Measurements from ENCODE around the gene KRT77.
"Not testable (repeated sequence)": the region's sequence is repeated elsewhere in the genome, so short reads cannot be mapped to it uniquely, and the experiment has no call there.

The KRT77 gene

DNA sequence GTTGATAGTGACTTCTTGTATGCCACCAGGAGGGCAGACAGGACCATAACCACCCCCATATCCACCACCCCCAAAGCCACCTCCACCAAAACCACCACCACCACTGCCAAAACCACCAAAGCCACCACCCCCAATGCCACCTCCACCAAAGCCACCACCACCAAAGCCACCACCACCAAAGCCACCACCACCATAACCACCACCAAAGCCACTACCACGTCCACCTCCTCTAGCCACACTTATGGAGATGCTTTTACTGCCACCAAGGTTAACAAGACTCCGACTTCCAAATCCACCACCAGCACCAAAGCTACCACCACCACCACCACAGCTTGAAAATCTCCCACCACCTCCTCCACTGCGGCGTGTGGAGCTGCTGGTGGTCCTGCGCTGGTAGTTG is 23.4 kb downstream of the KRT77 start:
- no peak for FAIRE-seq
- no peak for DNase-seq (ENCODE audit: insufficient read length, low spot score)

GRCh38 chr12:52677671-52678070 is 25.7 kb downstream of the KRT77 start:
- FAIRE-seq, result no peak

DNA sequence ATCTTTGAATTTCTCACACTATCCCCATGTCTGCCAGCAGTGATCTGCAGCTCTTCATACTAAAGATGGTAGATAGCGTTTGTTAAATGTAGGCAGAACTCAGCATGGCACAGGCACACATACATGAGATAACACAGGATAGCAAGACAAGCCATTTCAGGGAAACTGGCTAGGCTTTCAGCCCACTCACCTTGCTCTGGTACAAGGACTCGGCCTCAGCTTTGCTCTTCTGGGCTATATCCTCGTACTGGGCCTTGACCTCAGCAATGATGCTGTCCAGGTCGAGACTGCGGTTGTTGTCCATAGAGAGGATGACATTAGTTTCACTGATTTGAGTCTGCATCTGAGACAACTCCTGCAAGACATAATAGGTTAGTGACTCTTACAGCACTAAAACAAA is 26.2 kb downstream of the KRT77 start:
- no peak for FAIRE-seq
- no peak for DNase-seq (ENCODE audit: insufficient read length, low spot score)

More at GRCh38 chr12:52677671-52678070, 25.7 kb downstream of the KRT77 start:
- DNase-seq (ENCODE audit: insufficient read length, low spot score), result no peak

GRCh38 chr12:52676163-52676562 is 27.2 kb downstream of the KRT77 start:
- DNase-seq (ENCODE audit: insufficient read length, low spot score) (no peak), FAIRE-seq (no peak)

- DNase-seq (ENCODE audit: insufficient read length, low spot score) (no peak), FAIRE-seq (no peak)
Observed at GRCh38 chr12:52675301-52675701, 28.0 kb downstream of the KRT77 start.

- FAIRE-seq, result no peak
- no peak for DNase-seq (ENCODE audit: insufficient read length, low spot score)
Observed at GRCh38 chr12:52674433-52674775, 28.9 kb downstream of the KRT77 start.

DNA sequence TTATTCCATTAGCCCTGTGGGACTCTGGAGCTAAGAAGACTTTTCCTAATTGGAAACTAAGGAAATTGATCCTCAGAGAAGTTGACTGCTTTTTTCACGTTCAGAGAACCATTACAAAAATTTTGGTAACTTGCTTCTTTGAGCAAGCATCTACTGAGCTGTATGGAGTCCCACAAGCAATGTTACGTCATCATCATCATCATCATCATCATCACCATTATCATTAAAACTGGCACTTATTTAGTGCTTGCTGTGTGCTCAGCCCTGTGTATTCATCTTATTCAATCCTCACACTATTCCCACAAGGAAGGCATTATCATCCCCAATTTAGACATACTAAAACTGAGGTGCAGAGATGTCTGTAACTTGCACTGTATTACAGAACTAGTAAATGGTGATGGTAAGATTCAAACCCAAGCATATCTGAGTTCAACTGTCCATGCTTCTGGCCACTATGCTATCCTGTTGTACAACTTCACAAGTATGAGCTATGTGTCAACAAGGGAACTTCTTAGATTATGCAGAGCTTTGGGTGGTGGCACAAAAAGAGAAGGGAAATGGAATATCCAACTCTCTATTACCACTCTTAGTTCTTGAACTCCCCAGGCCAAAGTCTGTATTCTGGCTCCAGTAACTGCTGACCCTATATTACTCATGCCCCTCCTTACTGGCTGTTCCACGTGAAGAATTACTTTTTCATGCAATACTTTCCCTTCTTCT is 29.5 kb downstream of the KRT77 start:
- no peak for DNase-seq (ENCODE audit: insufficient read length, low spot score)
- no peak for FAIRE-seq

DNA sequence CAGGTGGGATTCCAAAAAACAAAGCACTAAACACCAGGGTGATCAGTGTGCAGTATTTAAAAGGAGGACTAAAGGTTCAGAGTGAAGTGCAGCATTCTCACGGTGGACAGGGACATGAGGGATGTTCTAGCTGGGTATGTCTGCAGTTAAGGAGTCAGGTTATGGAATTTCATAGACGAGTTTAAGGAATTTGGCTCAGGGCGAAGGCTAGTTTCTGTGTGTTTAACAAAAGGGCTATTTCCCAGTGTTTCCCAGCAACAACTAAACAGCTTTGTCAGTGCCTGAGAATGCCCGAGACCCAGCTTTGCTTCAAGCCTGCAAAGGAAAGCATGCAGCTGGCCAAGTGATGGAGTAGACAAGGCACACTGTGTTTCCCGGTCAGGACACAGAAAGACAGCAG is 30.1 kb downstream of the KRT77 start:
- FAIRE-seq, result no peak
- DNase-seq (ENCODE audit: insufficient read length, low spot score), result no peak

GRCh38 chr12:52672321-52672933 is 30.9 kb downstream of the KRT77 start:
- no peak for FAIRE-seq
- DNase-seq (ENCODE audit: insufficient read length, low spot score), result peak; percentile 14

GRCh38 chr12:52670961-52671360 is 32.4 kb downstream of the KRT77 start:
- FAIRE-seq (no peak), DNase-seq (ENCODE audit: insufficient read length, low spot score) (no peak)

GRCh38 chr12:52670506-52670905 is 32.8 kb downstream of the KRT77 start:
- DNase-seq (ENCODE audit: insufficient read length, low spot score) (no peak), FAIRE-seq (no peak)

GRCh38 chr12:52669941-52670340 is 33.4 kb downstream of the KRT77 start:
- not testable (repeated sequence) for FAIRE-seq; DNase-seq (ENCODE audit: insufficient read length, low spot score)

DNA sequence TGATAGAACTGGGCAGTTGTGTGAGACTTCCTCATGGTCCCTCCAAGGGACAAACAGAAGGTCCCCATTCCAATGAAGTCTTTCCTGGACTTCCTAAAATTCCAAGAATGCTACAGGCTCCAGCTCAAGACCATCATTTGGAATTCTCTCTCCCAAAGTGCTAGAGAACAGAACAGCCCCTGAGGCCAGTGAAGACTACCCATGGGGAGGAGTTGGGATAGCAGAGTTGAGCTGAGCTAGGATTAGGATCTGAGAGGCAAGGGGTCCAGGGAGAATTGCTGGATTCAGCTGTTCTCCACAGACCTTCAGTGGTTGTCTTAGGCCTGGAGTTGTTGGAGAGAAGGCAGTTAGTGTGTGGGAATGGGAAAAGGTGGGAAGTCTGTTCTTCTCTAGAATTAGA is 33.9 kb downstream of the KRT77 start:
- FAIRE-seq (no peak), DNase-seq (ENCODE audit: insufficient read length, low spot score) (no peak)

- FAIRE-seq (no peak), DNase-seq (ENCODE audit: insufficient read length, low spot score) (no peak)
Observed at GRCh38 chr12:52667931-52668330, 35.4 kb downstream of the KRT77 start.

DNA sequence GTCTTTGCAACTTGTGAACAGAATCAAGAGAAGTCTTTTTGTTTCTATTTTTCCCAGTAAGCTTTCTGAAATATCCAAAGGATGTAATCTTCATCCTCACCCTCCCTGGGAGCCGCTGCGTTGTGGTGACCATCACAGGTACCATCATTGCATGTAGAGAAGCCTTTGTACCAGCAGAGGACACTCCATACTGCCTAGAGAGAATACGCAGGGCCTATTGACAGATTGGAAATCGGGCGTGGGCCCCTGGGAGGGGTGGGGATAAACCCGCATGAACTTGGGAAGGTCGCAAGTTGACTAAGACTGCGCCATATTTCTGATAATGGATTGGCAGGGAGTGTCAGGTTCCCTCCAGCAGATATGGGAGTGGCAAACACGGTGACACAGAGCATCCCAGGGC is 35.8 kb downstream of the KRT77 start:
- no peak for DNase-seq (ENCODE audit: insufficient read length, low spot score)
- no peak for FAIRE-seq

DNA sequence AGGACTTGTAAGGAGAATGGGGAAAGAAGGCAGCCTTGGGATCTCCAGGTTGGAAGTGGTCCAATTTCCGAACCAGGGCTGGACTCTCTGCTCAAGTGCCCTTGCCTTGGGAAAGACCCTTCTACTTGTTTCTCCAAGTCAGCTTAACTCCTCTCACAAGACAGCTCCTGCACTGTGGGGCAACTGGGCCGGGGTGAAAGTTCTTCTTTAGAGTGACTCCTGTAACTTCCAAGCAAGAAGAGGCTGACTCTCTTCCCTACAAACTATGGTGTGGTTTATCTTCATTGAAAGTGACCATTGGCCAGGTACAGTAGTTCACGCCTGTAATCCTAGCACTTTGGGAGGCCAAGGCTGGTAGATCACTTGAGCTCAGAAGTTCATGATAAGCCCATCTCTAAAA is 36.9 kb downstream of the KRT77 start:
- no peak for DNase-seq (ENCODE audit: insufficient read length, low spot score)
- FAIRE-seq, result no peak

- FAIRE-seq, result no peak
- no peak for DNase-seq (ENCODE audit: insufficient read length, low spot score)
Observed at GRCh38 chr12:52663420-52663819, 39.9 kb downstream of the KRT77 start.

DNA sequence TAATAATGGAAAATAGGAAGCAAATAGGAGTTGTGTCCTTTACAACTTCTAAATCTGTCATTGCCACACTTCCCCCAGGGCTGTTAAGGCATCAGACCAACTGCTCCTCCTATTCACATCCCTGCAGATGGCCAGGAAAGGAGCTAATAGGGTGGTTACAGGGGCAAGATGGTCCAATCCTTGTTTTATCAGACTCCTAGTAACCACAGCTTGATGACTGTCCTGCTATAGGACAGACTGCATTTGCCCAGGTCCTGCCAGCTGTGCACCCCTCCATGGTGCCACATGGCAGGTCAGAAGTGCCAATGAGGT is 40.5 kb downstream of the KRT77 start:
- no peak for DNase-seq (ENCODE audit: insufficient read length, low spot score)
- no peak for FAIRE-seq

- DNase-seq (ENCODE audit: insufficient read length, low spot score), result no peak
- FAIRE-seq, result no peak
Observed at GRCh38 chr12:52662093-52662917, 41.0 kb downstream of the KRT77 start.

DNA sequence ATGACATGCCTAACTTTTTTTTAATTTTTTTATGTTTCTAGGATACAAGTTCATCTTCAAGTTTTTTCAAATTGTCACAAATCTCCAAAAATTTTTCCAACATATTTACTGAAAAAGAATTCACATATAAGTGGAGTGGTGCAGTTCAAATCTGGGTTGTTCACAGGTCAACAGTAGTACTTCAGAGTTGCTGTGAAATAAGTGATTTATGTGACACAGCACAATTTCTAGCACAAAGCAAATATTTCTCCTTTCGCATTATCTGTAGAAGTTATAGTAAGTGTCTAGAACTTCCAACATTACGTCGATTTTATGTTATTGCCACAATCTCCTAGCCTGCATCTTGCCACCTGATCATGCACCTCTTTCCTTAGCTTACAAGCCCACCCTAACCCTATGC is 41.7 kb downstream of the KRT77 start:
- FAIRE-seq, result no peak
- no peak for DNase-seq (ENCODE audit: insufficient read length, low spot score)

- no peak for FAIRE-seq
- no peak for DNase-seq (ENCODE audit: insufficient read length, low spot score)
Observed at GRCh38 chr12:52660934-52661499, 42.3 kb downstream of the KRT77 start.

- no peak for FAIRE-seq
- no peak for DNase-seq (ENCODE audit: insufficient read length, low spot score)
Observed at GRCh38 chr12:52659951-52660350, 43.4 kb downstream of the KRT77 start.
